SK-N-SH treated with all-trans-retinoic acid at 6 μM for 48 hours (cell line): ENCODE measurements around the gene ULK4.

Experiments used
- BACH2 ChIP-seq: fragments of 250-450 bp; sonication (Bioruptor Pico); IDR thresholded peaks from 2 replicates; pipeline ENCODE4 v1.9.0; 2021; ENCODE audit warnings: mild to moderate bottlenecking, borderline replicate concordance
- OSR1 ChIP-seq: fragments of 250-450 bp; sonication (Bioruptor Pico); IDR thresholded peaks from 2 replicates; pipeline ENCODE4 v1.8.0; 2022; ENCODE audit warnings: moderate library complexity, mild to moderate bottlenecking, inconsistent platforms
- PPARA ChIP-seq: fragments of 250-450 bp; sonication (Bioruptor Pico); IDR thresholded peaks from 2 replicates; pipeline ENCODE4 v1.5.0; 2020; ENCODE audit warnings: mild to moderate bottlenecking, borderline replicate concordance
- SNAI2 ChIP-seq: fragments of 250-450 bp; sonication (Bioruptor Pico); IDR thresholded peaks from 2 replicates; pipeline ENCODE4 v1.5.0; 2020; ENCODE audit warnings: mild to moderate bottlenecking, moderate library complexity
- TCF4 ChIP-seq: fragments of 250-450 bp; sonication (Bioruptor Pico); IDR thresholded peaks from 2 replicates; pipeline ENCODE4 v1.8.0; 2021; ENCODE audit warnings: mild to moderate bottlenecking, moderate library complexity, borderline replicate concordance
- ZNF565 ChIP-seq: fragments of 450-650 bp; formaldehyde crosslinking; conservative IDR thresholded peaks from 2 replicates; pipeline ENCODE4 v1.5.0; 2020; ENCODE audit warnings: low read depth, mild to moderate bottlenecking, moderate library complexity
- TF ChIP-seq, protein P1 (sequence below): fragments of 250-450 bp; sonication (Bioruptor Pico); IDR thresholded peaks from 2 replicates; pipeline ENCODE4 v1.8.0; 2020; ENCODE audit warnings: mild to moderate bottlenecking, moderate library complexity, borderline replicate concordance
- TF ChIP-seq, protein P2 (sequence below): fragments of 250-450 bp; sonication (Bioruptor Pico); IDR thresholded peaks from 2 replicates; pipeline ENCODE4 v1.5.0; 2020; ENCODE audit warnings: mild to moderate bottlenecking, moderate library complexity
- TF ChIP-seq, protein P3 (sequence below): fragments of 250-450 bp; sonication (Bioruptor Pico); IDR thresholded peaks from 2 replicates; pipeline ENCODE4 v1.5.1; 2020; ENCODE audit warnings: low read depth, mild to moderate bottlenecking, moderate library complexity

DNA sequence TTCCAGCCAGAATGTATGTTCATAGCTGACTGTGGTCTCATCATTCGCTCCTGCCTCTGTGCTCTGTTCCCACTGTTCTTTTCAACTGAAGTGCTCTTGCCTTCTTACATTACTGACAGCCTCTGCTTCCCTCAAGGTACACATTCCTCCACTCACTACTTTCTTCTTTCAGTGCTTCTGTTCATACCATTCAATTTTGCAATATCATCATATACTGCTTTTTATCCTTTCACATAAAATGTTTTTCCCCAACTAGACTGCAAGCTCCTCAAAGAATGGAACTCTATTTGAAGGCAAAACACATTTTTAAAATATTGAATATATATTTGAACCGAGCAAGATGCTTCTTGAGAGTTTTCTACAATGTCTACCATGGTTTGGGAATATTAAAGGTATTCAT, 471.5 kb downstream of the ULK4 start:
- TF ChIP-seq ZNF565 (CRISPR knock-in tag) (no peak), BACH2 (no peak), TCF4 (CRISPR knock-in tag) (no peak), OSR1 (CRISPR knock-in tag) (no peak), SNAI2 (CRISPR knock-in tag) (no peak), PPARA (CRISPR knock-in tag) (no peak)
- TF ChIP-seq, protein P1, sequence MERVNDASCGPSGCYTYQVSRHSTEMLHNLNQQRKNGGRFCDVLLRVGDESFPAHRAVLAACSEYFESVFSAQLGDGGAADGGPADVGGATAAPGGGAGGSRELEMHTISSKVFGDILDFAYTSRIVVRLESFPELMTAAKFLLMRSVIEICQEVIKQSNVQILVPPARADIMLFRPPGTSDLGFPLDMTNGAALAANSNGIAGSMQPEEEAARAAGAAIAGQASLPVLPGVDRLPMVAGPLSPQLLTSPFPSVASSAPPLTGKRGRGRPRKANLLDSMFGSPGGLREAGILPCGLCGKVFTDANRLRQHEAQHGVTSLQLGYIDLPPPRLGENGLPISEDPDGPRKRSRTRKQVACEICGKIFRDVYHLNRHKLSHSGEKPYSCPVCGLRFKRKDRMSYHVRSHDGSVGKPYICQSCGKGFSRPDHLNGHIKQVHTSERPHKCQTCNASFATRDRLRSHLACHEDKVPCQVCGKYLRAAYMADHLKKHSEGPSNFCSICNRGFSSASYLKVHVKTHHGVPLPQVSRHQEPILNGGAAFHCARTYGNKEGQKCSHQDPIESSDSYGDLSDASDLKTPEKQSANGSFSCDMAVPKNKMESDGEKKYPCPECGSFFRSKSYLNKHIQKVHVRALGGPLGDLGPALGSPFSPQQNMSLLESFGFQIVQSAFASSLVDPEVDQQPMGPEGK (CRISPR knock-in tag), result no peak
- TF ChIP-seq, protein P2, sequence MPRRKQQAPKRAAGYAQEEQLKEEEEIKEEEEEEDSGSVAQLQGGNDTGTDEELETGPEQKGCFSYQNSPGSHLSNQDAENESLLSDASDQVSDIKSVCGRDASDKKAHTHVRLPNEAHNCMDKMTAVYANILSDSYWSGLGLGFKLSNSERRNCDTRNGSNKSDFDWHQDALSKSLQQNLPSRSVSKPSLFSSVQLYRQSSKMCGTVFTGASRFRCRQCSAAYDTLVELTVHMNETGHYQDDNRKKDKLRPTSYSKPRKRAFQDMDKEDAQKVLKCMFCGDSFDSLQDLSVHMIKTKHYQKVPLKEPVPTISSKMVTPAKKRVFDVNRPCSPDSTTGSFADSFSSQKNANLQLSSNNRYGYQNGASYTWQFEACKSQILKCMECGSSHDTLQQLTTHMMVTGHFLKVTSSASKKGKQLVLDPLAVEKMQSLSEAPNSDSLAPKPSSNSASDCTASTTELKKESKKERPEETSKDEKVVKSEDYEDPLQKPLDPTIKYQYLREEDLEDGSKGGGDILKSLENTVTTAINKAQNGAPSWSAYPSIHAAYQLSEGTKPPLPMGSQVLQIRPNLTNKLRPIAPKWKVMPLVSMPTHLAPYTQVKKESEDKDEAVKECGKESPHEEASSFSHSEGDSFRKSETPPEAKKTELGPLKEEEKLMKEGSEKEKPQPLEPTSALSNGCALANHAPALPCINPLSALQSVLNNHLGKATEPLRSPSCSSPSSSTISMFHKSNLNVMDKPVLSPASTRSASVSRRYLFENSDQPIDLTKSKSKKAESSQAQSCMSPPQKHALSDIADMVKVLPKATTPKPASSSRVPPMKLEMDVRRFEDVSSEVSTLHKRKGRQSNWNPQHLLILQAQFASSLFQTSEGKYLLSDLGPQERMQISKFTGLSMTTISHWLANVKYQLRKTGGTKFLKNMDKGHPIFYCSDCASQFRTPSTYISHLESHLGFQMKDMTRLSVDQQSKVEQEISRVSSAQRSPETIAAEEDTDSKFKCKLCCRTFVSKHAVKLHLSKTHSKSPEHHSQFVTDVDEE (CRISPR knock-in tag), result no peak
- TF ChIP-seq, protein P3, sequence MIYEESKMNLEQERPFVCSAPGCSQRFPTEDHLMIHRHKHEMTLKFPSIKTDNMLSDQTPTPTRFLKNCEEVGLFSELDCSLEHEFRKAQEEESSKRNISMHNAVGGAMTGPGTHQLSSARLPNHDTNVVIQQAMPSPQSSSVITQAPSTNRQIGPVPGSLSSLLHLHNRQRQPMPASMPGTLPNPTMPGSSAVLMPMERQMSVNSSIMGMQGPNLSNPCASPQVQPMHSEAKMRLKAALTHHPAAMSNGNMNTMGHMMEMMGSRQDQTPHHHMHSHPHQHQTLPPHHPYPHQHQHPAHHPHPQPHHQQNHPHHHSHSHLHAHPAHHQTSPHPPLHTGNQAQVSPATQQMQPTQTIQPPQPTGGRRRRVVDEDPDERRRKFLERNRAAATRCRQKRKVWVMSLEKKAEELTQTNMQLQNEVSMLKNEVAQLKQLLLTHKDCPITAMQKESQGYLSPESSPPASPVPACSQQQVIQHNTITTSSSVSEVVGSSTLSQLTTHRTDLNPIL (CRISPR knock-in tag), result no peak
